ENCODE measurements around the gene LMOD2. TPM values are rescaled to one million over a fixed set of nuclear protein-coding genes. Genes with fewer than 3 reads are reported as not detected.
"Not testable (repeated sequence)": the region's sequence is repeated elsewhere in the genome, so short reads cannot be mapped to it uniquely, and the experiment has no call there.

LMOD2 gene
- total RNA-seq, 2 experiments from 2014 or later: not detected

GRCh38 chr7:123633553-123633952, 22.1 kb upstream of the LMOD2 start:
- no peak for ATAC-seq (ENCODE audit: poor library complexity)
- Histone ChIP-seq H3K4me1 (ENCODE audit: insufficient read depth, low read length) (no peaks in the 10 kb centered on the region), H3K9me3 (ENCODE audit: control insufficient read depth in 1 of 2, insufficient read depth in 1 of 2, low read length in 2 of 2) (no peaks in the 10 kb centered on the region), H3K36me3 (ENCODE audit: insufficient read depth, low read length) (no peaks in the 10 kb centered on the region), H3K27me3 (ENCODE audit: control insufficient read depth in 1 of 2, insufficient read depth in 2 of 2, low read length in 2 of 2) (peaks cover 0 to 8% of the 10 kb centered on the region in 2 experiments), H3K4me3 (ENCODE audit: low read length) (no peak overlapping the region), H3K27ac (ENCODE audit: low read depth in 1 of 2, low read length in 2 of 2) (no peak overlapping the region)
- no peaks in the 10 kb centered on the region for H3K4me1 Mint-ChIP-seq (ENCODE audit: low read depth)
- H3K27ac Mint-ChIP-seq: no peak overlapping the region
- no peak overlapping the region for H3K4me3 Mint-ChIP-seq
- no peaks in the 10 kb centered on the region for H3K36me3 Mint-ChIP-seq (ENCODE audit: low read depth)
- ChIA-PET CTCF (no interaction called here), POLR2A (no interaction called here)
- no peak for DNase-seq
- peaks cover 22% of the 10 kb centered on the region for H3K27me3 Mint-ChIP-seq
- H3K9me3 Mint-ChIP-seq: no peaks in the 10 kb centered on the region
- TF ChIP-seq CTCF (IDR thresholded peaks at IDR 0.05): no peak
- intact Hi-C loops (cut with DNase I, micrococcal nuclease): no loop called here

- CTCF ChIA-PET: interaction anchor here (0.5 kb wide), 1 partner anchor 1669 kb away, joined by 4 read pairs; no protein-coding TSS in a partner anchor
- not testable (repeated sequence) for ATAC-seq (ENCODE audit: poor library complexity); H3K4me1 ChIP-seq (ENCODE audit: insufficient read depth, low read length)
Measured at GRCh38 chr7:123634011-123634573, 21.6 kb upstream of the LMOD2 start.

GRCh38 chr7:123635551-123636359, 19.9 kb upstream of the LMOD2 start:
- H3K36me3 Mint-ChIP-seq (ENCODE audit: low read depth): no peaks in the 10 kb centered on the region
- Histone ChIP-seq H3K27me3 (ENCODE audit: control insufficient read depth in 1 of 2, insufficient read depth in 2 of 2, low read length in 2 of 2) (peaks cover 0 to 12% of the 10 kb centered on the region in 2 experiments), H3K4me1 (ENCODE audit: insufficient read depth, low read length) (no peaks in the 10 kb centered on the region), H3K27ac (ENCODE audit: low read depth in 1 of 2, low read length in 2 of 2) (no peak overlapping the region), H3K9me3 (ENCODE audit: control insufficient read depth in 1 of 2, insufficient read depth in 1 of 2, low read length in 2 of 2) (no peaks in the 10 kb centered on the region), H3K4me3 (ENCODE audit: low read length) (no peak overlapping the region), H3K36me3 (ENCODE audit: insufficient read depth, low read length) (no peaks in the 10 kb centered on the region)
- ATAC-seq (ENCODE audit: poor library complexity): no peak
- no peaks in the 10 kb centered on the region for H3K9me3 Mint-ChIP-seq
- ChIA-PET POLR2A (no interaction called here), CTCF (interaction anchor here (0.7 kb wide), 1 partner anchor 107 kb away, joined by 3 read pairs; no protein-coding TSS in a partner anchor)
- H3K4me1 Mint-ChIP-seq (ENCODE audit: low read depth): no peaks in the 10 kb centered on the region
- peak in 2 of 14 experiments; percentile 9 to 22 for DNase-seq
- intact Hi-C loops (cut with DNase I, micrococcal nuclease): loop anchor here (1.0 to 5.0 kb wide), 3 partner anchors 229 to 1222 kb away; no protein-coding TSS in a partner anchor
- TF ChIP-seq CTCF (IDR thresholded peaks at IDR 0.05): no peak
- peaks cover 25% of the 10 kb centered on the region for H3K27me3 Mint-ChIP-seq
- H3K4me3 Mint-ChIP-seq: no peak overlapping the region
- H3K27ac Mint-ChIP-seq: no peak overlapping the region

More at GRCh38 chr7:123634011-123634573, 21.6 kb upstream of the LMOD2 start:
- H3K27ac Mint-ChIP-seq; H3K36me3 Mint-ChIP-seq (ENCODE audit: low read depth); H3K9me3 ChIP-seq (ENCODE audit: control insufficient read depth in 1 of 2, insufficient read depth in 1 of 2, low read length in 2 of 2); H3K4me1 Mint-ChIP-seq (ENCODE audit: low read depth); H3K27ac ChIP-seq (ENCODE audit: low read depth in 1 of 2, low read length in 2 of 2); intact Hi-C loops (cut with DNase I, micrococcal nuclease); H3K4me3 Mint-ChIP-seq; H3K27me3 ChIP-seq (ENCODE audit: control insufficient read depth in 1 of 2, insufficient read depth in 2 of 2, low read length in 2 of 2); DNase-seq; H3K36me3 ChIP-seq (ENCODE audit: insufficient read depth, low read length); POLR2A ChIA-PET; H3K9me3 Mint-ChIP-seq; H3K4me3 ChIP-seq (ENCODE audit: low read length): not testable (repeated sequence)
- H3K27me3 Mint-ChIP-seq: peaks cover 24% of the 10 kb centered on the region
